Measurements from ENCODE around the gene SESTD1.

SESTD1 gene

DNA sequence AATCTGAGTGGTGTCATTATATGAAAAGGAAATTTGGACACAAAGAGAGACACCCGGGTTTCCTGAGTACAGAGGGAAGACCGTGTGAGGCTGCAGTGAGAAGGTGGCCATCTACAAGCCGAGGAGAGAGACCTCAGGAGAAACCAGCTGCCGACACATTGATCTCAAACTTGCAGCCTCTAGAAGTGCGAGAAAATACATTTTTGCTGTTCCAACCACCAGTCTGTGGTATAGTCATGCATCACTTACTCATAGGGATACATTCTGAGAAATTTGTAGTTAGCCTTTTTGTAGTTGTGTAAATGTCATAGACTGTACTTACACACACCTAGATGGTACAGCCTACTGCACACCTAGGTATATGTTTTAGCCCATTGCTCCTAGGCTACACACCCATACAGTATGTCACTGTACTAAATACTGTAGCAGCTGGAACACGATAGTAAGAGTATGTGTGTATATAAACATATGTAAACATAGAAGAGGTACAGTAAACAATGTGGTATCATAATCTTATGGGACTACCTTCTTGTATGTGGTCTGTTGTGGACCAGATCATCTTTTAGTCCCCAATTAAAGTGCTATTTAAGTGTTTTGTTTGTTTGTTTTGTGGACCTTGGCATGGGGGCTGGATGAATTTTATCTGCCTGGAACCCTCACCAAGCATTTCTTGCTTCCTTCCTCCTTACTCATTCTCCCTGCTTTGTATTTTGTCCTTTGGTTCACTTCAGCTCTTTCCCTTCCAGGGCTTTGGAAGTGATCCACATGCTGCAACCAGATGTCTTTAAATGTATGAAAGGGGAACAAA, 38.3 kb upstream of the SESTD1 start:
- ChIA-PET POLR2A (no interaction called here), CTCF (interaction anchor here (1.1 kb wide), 1 partner anchor 9 kb away, joined by 3 read pairs; no protein-coding TSS in a partner anchor)
- H3K4me3 ChIP-seq (ENCODE audit: low read depth, low read length), result no peak overlapping the region
- TF ChIP-seq, protein P1, sequence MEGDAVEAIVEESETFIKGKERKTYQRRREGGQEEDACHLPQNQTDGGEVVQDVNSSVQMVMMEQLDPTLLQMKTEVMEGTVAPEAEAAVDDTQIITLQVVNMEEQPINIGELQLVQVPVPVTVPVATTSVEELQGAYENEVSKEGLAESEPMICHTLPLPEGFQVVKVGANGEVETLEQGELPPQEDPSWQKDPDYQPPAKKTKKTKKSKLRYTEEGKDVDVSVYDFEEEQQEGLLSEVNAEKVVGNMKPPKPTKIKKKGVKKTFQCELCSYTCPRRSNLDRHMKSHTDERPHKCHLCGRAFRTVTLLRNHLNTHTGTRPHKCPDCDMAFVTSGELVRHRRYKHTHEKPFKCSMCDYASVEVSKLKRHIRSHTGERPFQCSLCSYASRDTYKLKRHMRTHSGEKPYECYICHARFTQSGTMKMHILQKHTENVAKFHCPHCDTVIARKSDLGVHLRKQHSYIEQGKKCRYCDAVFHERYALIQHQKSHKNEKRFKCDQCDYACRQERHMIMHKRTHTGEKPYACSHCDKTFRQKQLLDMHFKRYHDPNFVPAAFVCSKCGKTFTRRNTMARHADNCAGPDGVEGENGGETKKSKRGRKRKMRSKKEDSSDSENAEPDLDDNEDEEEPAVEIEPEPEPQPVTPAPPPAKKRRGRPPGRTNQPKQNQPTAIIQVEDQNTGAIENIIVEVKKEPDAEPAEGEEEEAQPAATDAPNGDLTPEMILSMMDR (IDR thresholded peaks at IDR 0.05; ENCODE audit: insufficient read depth, low read length, missing control alignments), result no peak
- no peak for DNase-seq (ENCODE audit: low read depth, low spot score)

DNA sequence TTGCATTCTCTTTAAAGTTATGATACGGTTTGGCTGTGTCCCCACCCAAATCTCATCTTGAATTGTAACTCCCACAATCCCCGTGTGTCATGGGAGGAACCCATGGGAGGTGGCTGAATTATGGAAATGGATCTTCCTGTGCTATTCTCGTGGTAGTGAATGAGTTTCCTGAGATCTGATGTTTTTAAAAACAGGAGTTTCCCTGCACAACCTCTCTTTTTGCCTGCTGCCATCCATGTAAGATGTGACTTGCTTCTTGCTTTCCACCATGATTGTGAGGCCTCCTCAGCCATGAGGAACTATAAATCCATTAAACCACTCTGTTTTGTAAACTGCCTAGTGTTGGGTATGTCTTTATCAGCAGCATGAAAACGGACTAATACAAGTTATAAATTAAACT, 37.5 kb upstream of the SESTD1 start:
- H3K4me3 ChIP-seq (ENCODE audit: low read depth, low read length), result no peak overlapping the region
- ChIA-PET POLR2A (no interaction called here), CTCF (interaction anchor here (1.1 kb wide), 1 partner anchor 10 kb away, joined by 3 read pairs; no protein-coding TSS in a partner anchor)
- TF ChIP-seq, protein P1 (IDR thresholded peaks at IDR 0.05; ENCODE audit: insufficient read depth, low read length, missing control alignments), result no peak
- DNase-seq (ENCODE audit: low read depth, low spot score), result no peak

- H3K4me3 ChIP-seq (ENCODE audit: low read depth, low read length), result no peak overlapping the region
- CTCF ChIA-PET, result no interaction called here
- POLR2A ChIA-PET, result no interaction called here
- TF ChIP-seq, protein P1 (IDR thresholded peaks at IDR 0.05; ENCODE audit: insufficient read depth, low read length, missing control alignments), result no peak
- DNase-seq (ENCODE audit: low read depth, low spot score), result no peak
These were observed 34.0 kb upstream of the SESTD1 start for GRCh38 chr2:179298666-179299065.

GRCh38 chr2:179297927-179298326, 33.3 kb upstream of the SESTD1 start:
- POLR2A ChIA-PET, result no interaction called here
- CTCF ChIA-PET, result no interaction called here
- no peak overlapping the region for H3K4me3 ChIP-seq (ENCODE audit: low read depth, low read length)
- no peak for DNase-seq (ENCODE audit: low read depth, low spot score)
- TF ChIP-seq, protein P1 (IDR thresholded peaks at IDR 0.05; ENCODE audit: insufficient read depth, low read length, missing control alignments), result no peak

DNA sequence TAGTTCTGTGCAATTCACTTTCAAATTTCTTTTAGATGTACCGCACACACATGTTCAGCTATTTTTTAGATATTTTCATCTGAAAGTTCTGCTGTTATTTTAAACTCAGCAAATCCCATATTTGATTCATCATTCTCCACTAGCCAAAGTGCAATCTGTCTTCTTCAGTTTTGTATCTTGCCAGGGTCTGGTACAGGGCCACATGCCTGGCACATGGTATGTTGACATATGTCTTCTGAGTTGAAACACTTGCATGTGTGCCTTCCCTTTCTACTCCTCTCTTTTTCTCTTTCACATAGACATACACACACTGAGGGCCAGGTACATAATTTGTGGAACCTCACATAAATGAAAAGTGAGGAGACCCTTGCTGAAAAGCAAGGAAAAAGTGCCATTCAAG, 25.7 kb upstream of the SESTD1 start:
- TF ChIP-seq, protein P1 (IDR thresholded peaks at IDR 0.05; ENCODE audit: insufficient read depth, low read length, missing control alignments), result no peak
- ChIA-PET CTCF (no interaction called here), POLR2A (no interaction called here)

DNA sequence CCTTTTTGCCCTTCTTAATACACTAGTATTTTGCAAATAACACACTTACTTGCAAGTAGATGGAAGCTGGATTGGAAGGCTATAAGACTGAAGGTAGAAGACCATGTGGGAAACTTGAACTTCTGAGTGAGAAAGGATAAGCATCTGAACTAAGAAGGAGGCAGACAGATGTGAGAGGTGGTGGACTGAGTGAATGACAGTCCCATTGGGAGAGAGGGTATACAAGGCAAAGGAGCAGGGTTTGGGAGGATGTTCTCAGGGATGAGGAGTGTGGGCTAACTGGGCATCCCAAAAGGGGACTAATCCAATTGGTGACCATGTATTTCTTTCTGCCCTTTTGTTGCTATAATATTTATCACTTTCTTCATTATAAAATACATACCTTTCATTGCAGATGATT, 20.4 kb upstream of the SESTD1 start:
- no peak overlapping the region for H3K4me3 ChIP-seq (ENCODE audit: low read depth, low read length)
- TF ChIP-seq, protein P1 (IDR thresholded peaks at IDR 0.05; ENCODE audit: insufficient read depth, low read length, missing control alignments), result no peak
- ChIA-PET CTCF (no interaction called here), POLR2A (no interaction called here)
- DNase-seq (ENCODE audit: low read depth, low spot score), result no peak

More for the DNA sequence above, 25.7 kb upstream of the SESTD1 start:
- H3K4me3 ChIP-seq (ENCODE audit: low read depth, low read length), result no peak overlapping the region
- no peak for DNase-seq (ENCODE audit: low read depth, low spot score)
